PFSK-1 (cell line): ENCODE measurements around the gene MMP20.

Source experiments
- FOXP2 ChIP-seq: optimal IDR thresholded peaks from 2 replicates; pipeline ENCODE3; 2011; ENCODE audit warnings: borderline replicate concordance, control low read depth, inconsistent platforms; ENCODE audit not compliant: insufficient read depth; ENCODE audit errors: extremely low read length, extremely low read depth
- POLR2AphosphoS5 ChIP-seq: IDR thresholded peaks from 2 replicates; pipeline ENCODE4 v1.6.1; 2012; ENCODE audit warnings: low read depth, mild to moderate bottlenecking, control low read depth, low read length, moderate library complexity
- REST ChIP-seq, 2 experiments: IDR thresholded peaks; 2 replicates each; pipeline versions ENCODE4 v1.6.1 to v1.8.0; 2011 to 2012; ENCODE audit warnings: low read depth in 2 of 2, low read length in 2 of 2, control low read depth in 1 of 2, inconsistent platforms in 1 of 2, mild to moderate bottlenecking in 1 of 2, moderate library complexity in 1 of 2; ENCODE audit not compliant: insufficient read depth in 1 of 2
- SIN3A ChIP-seq: IDR thresholded peaks from 2 replicates; pipeline ENCODE4 v1.6.1; 2012; ENCODE audit warnings: mild to moderate bottlenecking, low read length, moderate library complexity, borderline replicate concordance; ENCODE audit not compliant: insufficient read depth
- TAF1 ChIP-seq: IDR thresholded peaks from 2 replicates; pipeline ENCODE4 v1.6.1; 2012; ENCODE audit warnings: low read length, control low read depth, borderline replicate concordance; ENCODE audit not compliant: insufficient read depth

The MMP20 gene

DNA sequence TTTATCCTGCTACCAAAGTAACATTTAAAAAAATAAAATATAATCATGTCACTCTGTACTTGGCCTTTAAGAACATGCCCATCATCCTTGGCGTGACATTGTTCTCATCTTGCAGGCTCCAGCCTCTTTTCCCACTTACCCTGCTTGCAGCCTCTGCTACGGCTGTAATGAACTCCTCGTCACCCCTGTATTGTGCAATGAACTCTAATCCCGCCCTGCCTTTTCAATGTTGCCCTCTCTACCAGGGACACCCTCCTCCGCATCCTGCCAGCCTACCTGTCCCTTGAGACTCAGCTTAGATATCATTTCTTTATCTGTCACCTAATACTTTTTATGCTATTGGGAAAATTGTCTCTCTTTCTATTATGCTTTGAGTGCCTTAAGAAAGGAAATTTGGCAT is 12.6 kb upstream of the MMP20 start:
- TF ChIP-seq REST (IDR thresholded peaks at IDR 0.05; ENCODE audit: insufficient read depth in 1 of 2, low read depth in 2 of 2, low read length in 2 of 2) (no peak), TAF1 (no peak), SIN3A (no peak), FOXP2 (no peak), POLR2AphosphoS5 (no peak)

GRCh38 chr11:102633385-102634026 is 8.4 kb upstream of the MMP20 start:
- TF ChIP-seq TAF1 (no peak), REST (IDR thresholded peaks at IDR 0.05; ENCODE audit: insufficient read depth in 1 of 2, low read depth in 2 of 2, low read length in 2 of 2) (no peak), FOXP2 (no peak), POLR2AphosphoS5 (no peak), SIN3A (no peak)

DNA sequence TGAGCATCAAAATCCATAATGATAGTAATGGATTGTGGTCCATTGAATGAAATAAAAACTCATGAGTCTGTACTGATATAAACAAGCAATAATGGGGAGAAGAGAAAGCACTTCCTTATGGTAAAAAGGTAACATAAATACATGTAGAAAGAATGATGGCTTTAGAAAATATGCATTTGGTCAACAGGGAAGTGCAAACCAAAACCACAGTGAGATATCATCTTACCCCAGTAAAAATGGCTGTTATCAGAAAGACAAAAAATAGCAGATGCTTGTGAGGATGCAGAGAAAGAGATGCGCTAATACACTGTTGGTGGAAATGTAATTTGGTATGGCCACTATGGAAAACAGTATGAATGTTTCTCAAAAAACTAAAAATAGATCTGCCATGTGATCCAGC is 6.9 kb upstream of the MMP20 start:
- no peak for TF ChIP-seq FOXP2
- no peak for TF ChIP-seq POLR2AphosphoS5
- TF ChIP-seq TAF1, result no peak
- TF ChIP-seq SIN3A, result no peak
- TF ChIP-seq REST (IDR thresholded peaks at IDR 0.05; ENCODE audit: insufficient read depth in 1 of 2, low read depth in 2 of 2, low read length in 2 of 2), result no peak

GRCh38 chr11:102630598-102631448 is 5.7 kb upstream of the MMP20 start:
- TF ChIP-seq SIN3A (no peak), REST (IDR thresholded peaks at IDR 0.05; ENCODE audit: insufficient read depth in 1 of 2, low read depth in 2 of 2, low read length in 2 of 2) (no peak), FOXP2 (no peak), POLR2AphosphoS5 (no peak), TAF1 (no peak)
